GM18517 (cell line): Measurements from ENCODE around the gene SPATA2L.
"Not testable (repeated sequence)": the region's sequence is repeated elsewhere in the genome, so short reads cannot be mapped to it uniquely, and the experiment has no call there.

Experiments
- ATAC-seq: cut with Tn5 transposase; IDR thresholded peaks from one replicate; pipeline ENCODE4 v1.9.1; 2021; ENCODE audit warnings: mild to moderate bottlenecking, moderate library complexity; ENCODE audit not compliant: unreplicated experiment

Gene SPATA2L

GRCh38 chr16:89691231-89691985 is 10.1 kb downstream of the SPATA2L start:
- no peak for ATAC-seq

DNA sequence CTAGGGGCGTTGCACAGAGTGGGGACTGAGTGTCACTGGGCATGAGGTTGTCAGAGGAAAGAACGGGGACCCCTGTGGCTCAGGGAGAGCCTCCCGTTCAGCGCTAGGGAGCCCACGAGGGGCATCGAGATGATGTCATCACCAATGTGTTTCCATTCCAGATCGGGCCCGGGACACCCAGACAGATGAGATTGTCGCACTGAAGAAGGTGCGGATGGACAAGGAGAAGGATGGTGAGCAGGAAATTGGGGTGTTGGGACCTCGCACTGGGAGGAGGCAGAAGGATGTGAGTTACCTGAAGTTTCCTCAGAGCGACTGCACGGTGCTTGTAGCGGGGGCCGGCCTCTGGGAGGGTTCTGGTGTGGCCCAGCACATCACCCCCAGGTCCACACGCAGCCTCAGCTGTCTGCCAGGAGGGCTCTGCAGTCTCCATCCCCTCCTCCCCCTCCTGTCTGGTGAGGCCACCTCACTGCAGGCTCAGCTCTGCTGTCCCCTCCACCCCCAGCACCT is 11.1 kb downstream of the SPATA2L start:
- ATAC-seq = no peak

GRCh38 chr16:89689621-89690020 is 11.9 kb downstream of the SPATA2L start:
- ATAC-seq = not testable (repeated sequence)

DNA sequence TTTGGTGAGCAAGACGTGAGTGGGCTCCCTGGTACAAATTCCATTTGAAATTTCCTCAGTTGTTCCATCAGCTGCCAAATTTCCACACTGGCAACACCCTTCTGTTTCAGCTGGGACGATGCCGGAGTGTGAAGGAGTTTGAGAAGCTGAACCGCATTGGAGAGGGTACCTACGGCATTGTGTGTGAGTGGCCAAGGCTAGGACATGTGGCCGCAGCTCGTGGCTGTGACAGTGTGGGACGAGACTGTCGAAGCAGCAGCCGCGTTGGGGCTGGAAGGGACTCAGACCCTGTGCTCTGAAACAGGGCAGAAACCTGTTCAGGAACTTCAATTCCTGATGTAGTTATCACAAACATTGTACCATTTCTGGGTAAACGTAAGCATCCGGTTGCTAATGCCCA is 12.4 kb downstream of the SPATA2L start:
- ATAC-seq = no peak

- no peak for ATAC-seq
Observed at GRCh38 chr16:89688395-89688794, 13.1 kb downstream of the SPATA2L start.

DNA sequence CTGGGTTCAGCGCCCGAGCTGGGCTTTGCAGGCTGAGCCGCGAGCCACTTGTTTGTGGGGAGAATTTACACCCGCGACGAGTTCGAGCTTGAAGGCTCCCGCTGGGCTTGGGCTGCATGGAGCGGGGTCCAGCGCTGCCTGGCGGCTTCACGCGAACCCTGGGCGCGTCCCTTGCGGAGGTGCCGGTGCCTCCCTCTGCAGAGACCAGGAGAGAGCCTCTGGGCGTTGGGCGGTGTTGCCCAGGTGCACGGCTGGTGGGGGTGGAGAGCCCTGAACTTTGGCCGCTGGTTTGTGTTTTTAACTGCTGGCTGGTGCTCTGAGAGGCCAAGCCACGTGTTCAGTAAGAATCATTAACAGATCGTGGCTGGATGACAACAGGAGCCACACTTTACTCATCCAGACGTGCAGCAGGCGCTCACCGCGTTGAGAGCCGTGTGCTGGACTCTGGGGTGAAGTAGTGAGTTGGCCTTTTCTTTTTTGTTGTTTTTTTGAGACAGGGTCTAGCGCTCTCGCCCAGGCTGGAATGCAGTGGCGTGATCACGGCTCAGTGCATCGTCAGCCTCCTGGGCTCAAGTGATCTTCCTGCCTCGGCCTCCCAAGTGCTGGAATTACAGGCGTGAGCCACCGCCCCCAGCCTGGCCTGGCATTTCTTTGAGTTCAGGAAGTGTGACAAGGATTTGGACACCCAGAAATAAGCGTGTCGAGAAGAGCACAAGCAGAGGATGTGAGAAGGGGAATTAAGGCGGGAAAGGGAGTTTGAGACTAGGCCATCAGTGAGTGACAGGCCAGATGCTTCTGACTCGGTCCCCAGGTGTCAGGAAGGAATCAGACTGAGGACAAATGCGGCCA is 14.2 kb downstream of the SPATA2L start:
- peak; percentile 43 for ATAC-seq

- peak; percentile 76 for ATAC-seq
Observed at GRCh38 chr16:89686520-89687091, 14.9 kb downstream of the SPATA2L start, which contains the start of gene CDK10. Gene CDK10 (plus strand): TSS chr16:89686689. CDS start chr16:89686711, 22 bp downstream.

DNA sequence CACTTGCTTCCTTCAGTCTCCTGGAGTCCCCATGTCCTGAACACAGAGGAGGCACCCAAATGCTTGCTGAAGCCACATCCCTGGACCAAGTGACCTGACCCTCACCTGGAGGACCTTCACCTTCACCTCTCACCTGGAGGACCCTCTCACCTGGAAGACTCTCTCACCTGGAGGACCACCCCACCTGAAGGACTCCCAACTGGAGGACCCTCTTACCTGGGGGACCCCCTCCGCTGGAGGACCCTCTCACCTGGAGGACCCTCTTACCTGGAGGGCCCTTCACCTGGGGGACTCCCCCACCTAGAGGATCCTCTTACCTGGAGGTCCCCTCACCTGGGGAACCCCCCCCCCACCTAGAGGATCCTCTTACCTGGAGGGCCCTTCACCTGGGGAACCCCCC is 15.6 kb downstream of the SPATA2L start:
- ATAC-seq = no peak

GRCh38 chr16:89678258-89678657 is 23.2 kb downstream of the SPATA2L start:
- no peak for ATAC-seq

- no peak for ATAC-seq
Observed at GRCh38 chr16:89672177-89672941, 29.1 kb downstream of the SPATA2L start.

- not testable (repeated sequence) for ATAC-seq
Observed at GRCh38 chr16:89671565-89671964, 29.9 kb downstream of the SPATA2L start.

GRCh38 chr16:89670496-89671431 is 30.7 kb downstream of the SPATA2L start:
- no peak for ATAC-seq

DNA sequence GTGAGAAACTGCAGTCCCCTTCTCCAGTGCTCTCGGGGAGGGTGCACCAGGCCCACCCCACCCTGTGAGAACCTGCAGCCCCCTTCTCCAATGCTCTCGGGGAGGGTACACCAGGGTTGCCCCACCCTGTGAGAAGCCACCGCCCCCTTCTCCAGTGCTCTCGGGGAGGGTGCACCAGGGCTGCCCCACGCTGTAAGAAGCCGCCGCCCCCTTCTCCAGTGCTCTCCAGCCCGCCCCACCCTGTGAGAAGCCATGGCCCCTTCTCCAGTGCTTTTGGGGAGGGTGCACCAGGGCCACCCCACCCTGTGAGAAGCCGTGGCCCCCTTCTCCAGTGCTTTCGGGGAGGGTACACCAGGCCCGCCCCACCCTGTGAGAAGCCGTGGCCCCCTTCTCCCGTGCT is 31.8 kb downstream of the SPATA2L start:
- ATAC-seq = no peak

- no peak for ATAC-seq
Observed at GRCh38 chr16:89668790-89669158, 32.7 kb downstream of the SPATA2L start.

GRCh38 chr16:89667633-89668032 is 33.9 kb downstream of the SPATA2L start:
- no peak for ATAC-seq

- ATAC-seq = not testable (repeated sequence)
Observed at GRCh38 chr16:89667000-89667399, 34.5 kb downstream of the SPATA2L start.

- not testable (repeated sequence) for ATAC-seq
Observed at GRCh38 chr16:89664238-89664637, 37.3 kb downstream of the SPATA2L start.

DNA sequence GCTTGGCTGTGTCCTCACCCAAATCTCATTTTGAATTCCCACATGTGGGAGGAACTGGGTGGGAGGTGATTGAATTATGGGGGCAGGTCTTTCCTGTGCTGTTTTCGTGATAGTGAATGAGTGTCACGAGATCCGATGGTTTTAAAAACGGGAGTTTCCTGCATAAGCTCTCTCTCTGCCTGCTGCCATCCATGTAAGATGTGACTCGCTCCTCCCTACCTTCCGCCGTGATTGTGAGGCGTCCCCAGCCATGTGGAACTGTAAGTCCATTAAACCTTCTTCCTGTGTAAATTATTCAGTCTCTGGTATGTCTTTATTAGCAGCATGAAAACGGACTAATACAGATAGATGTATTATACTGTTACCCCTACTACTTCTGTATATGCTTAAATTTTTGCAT is 40.3 kb downstream of the SPATA2L start:
- no peak for ATAC-seq

DNA sequence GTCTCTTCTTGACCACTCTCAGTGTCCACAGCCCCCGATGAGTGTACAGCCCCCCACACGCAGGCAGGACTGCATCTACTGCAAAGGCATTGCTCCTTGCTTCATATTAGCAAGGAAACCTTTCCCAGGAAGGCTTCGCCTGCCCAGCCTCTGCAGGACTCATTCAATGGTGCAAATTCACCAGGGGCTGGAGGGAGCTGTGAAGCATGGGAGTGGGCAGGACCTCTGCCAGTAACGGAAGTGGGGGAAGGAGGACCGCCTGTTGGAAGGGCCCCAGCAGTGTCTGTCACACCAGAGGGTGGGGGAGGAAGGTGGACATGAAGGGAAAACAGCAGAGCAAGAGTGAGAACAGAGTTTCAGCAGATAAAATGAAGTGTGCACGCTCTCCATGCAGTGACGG is 41.4 kb downstream of the SPATA2L start:
- ATAC-seq = no peak
